HG03342 (cell line): ENCODE data around the gene PACS1.
"Not testable (repeated sequence)": the region's sequence is repeated elsewhere in the genome, so short reads cannot be mapped to it uniquely, and the experiment has no call there.

Source experiments
- ATAC-seq: cut with Tn5 transposase; IDR thresholded peaks from one replicate; pipeline ENCODE4 v1.9.1; 2021; ENCODE audit warnings: mild to moderate bottlenecking, moderate library complexity; ENCODE audit not compliant: unreplicated experiment

PACS1 gene

DNA sequence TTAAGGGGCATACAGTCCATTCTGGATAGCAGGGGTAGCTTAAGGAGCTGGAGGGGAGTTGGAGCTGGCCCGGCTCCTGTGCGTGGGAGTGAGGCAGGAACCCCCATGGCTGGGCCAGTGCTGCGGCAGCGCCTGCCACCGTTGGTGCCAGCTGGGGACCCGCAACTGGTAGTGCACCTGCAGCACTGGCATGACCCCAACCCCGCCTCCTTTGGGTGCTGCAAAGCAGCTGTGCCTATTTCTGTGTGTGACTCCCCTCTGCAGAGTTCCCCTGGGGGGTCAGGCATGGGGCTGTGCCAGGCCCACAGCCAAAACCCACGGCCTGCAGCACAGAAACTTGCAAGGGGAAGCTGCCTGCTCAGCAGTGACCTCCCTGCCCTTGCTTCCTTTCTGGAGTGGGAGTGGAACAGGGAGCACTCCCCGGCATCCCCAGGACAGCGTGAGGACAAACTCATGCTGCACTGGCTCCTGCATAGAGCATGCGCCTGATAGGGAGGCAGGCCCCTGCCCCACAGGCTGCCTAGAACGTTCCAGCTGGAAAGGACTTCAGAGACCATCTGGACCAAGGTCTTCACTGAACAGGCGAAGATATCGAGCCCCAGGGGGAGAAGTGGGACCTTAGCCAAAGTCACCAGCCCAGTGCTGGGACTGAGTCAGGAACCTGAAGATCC is 172.2 kb downstream of the PACS1 start:
- no peak for ATAC-seq

DNA sequence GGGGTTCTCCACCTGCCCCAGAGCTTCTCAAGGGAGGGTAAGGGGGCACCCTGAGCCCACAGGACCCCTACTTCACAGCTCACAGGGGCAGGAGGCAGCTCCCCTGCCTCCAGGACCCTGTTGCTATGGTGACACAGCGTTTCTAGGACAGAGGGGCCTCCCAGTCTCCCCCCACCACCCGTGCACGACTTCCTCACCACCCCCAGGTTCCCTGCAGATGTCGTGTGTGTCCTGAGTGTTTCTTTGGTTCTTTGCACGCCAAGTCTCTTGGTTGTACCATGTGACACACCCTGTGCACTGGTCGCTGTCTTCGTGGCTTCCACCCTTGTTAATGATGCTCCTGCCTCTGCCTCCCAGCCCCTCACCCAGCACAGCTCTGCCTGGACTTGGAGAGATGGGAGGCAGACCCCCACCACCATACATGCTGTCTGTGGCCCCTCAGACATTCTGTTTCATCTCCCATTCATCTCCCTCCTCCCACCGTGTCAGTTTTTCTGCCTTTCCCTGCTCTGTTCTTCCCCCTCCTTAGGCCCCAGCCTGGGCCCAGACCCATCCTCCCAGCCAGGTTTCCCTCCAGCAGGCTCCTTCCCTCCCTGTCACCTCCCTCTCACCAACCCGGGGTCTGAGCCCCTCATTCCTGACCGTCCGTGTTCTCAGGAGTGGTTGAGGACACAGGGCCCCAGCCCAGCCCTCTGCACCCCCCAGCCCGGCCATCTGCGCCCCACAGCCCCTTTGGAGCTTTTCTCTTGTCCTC is 173.9 kb downstream of the PACS1 start:
- no peak for ATAC-seq

DNA sequence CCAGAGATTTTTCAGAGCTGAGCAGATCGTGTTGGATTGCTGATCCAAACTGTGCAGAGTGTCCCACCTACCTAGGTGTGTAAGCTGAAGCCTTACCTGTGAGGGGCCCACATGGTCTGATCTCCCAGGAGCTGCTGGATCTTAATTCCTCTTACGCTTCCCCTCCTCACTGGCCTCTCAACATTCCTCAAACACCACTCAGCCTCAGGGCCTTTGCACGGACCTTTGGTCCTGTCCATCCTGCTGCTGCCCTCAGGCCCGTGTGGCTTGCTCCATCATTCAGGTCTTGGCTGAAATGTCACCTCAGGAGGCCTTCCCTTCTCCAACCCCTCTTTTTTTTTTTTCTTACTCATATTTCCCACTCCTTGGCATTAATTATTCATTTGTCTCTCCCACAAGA is 177.2 kb downstream of the PACS1 start:
- no peak for ATAC-seq

DNA sequence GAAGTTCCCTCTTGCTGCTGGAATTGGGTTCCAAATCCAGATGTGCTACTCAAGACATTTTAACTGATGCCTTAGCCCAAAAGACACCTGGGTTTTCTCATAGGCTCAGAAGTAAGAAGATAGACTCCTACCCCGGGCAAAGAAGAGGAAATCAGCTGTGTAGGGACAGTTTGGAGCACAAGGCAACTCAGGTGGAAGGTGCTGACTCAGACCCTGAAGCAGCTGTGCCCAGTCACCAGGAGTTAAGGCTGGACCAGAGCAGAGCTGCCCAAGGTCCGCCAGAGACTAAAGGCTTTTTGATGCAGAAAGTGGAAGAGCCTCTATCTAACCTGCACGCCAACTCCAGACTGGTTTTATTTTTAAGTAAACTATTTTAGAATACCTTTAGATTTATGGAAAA is 177.7 kb downstream of the PACS1 start:
- ATAC-seq, result no peak

DNA sequence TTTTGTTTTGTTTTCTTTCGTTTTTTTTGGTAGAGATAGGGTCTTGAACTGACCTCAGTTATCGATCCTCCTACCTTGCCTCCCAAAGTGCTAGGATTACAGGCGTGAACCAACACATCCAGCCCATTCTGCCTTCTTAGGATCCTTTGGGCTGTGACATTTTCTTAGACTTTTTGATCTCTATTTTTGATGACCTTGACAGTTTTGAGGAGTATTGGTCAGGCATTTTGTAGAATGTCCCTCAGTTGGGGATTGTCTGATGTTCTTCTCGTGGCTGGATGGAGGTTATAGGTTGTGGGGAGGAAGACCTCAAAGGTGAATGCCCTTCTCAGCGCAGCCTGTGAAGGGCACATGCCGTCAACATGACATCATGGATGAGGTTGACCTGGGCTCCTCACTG is 178.8 kb downstream of the PACS1 start:
- ATAC-seq, result no peak

DNA sequence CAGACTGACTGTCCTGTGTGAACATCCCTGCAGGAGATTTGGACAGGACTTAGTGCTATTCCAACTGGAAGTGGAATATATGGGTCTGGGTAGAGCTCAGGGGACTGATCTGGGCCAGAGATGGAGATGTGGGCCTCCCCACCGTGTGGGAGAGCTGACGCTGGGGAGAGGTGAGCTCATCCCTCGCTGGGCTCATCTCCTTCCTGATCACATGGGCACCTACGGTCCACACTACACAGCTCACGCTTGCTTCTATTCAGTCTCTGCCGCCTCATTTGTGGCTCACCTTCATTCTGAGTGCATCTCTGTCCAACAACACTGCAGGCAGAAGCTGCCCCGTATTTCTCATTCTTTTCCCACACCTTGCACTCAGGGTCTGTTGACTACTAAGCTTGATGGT is 181.7 kb downstream of the PACS1 start:
- no peak for ATAC-seq

DNA sequence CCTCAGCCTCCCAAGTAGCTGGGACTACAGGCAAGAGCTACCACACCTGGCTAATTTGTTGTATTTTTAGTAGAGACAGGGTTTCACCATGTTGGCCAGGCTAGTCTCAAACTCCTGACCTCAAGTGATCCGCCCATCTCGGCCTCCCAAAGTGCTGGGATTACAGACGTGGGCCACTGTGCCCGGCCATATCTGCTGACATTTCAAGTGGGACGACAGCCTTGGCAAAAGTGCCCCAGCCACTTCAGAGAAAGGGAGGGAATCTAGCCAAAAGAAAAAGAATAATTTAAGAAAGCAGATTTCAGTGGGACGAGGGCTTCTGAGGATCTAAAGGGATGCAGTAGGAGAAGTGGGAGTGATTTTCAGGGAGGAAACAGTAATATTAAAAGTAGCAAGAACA is 183.0 kb downstream of the PACS1 start:
- not testable (repeated sequence) for ATAC-seq

DNA sequence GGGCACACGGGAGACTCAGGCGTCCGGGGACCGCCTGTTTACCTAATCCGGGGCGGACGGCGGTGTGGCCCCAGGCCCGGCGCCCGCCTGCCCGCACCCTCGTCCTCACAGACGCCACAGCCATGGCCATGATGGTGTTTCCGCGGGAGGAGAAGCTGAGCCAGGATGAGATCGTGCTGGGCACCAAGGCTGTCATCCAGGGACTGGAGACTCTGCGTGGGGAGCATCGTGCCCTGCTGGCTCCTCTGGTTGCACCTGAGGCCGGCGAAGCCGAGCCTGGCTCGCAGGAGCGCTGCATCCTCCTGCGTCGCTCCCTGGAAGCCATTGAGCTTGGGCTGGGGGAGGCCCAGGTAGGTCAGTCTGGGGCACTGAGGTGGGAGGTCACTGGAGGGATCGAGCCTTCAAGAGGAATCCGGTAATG is 188.4 kb downstream of the PACS1 start:
- ATAC-seq, result no peak

DNA sequence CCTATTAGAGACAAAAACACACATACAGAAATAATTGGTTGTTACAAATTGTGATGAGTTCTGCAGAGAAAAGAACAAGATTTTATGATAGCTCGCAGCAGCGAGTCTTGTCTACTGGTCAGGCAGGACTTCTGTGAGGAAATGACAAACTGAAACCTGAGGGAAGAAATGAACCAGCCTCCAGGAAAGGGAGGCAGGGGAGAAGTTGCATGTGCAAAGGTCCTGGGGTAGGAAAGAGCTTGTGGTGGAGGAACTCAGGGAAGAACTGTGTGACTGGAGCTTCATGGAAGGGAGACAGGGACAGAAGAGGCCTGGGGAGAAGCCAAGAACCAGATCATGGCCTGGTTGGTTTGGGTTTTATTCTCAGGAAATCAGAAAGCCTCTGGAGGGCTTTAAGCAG is 189.2 kb downstream of the PACS1 start:
- ATAC-seq, result no peak

DNA sequence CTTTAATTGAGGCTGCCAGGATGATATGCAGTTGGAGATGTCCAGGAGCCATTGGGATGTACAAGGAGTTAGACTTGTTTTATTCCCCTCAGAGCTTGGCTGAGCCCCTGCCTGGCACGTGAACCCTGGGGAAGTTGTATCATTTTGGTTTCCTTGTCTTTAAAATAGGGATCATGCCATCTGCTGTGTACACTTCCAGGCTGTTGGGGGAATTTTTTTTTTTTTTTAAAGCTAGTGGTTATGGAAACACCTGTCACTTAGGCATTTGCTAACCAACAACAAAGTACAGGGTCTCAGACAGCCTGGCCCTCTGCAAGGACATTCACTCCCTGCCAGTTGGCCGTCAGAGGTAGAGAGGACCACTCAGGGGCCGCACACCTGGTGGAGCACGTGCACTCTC is 189.9 kb downstream of the PACS1 start:
- no peak for ATAC-seq

DNA sequence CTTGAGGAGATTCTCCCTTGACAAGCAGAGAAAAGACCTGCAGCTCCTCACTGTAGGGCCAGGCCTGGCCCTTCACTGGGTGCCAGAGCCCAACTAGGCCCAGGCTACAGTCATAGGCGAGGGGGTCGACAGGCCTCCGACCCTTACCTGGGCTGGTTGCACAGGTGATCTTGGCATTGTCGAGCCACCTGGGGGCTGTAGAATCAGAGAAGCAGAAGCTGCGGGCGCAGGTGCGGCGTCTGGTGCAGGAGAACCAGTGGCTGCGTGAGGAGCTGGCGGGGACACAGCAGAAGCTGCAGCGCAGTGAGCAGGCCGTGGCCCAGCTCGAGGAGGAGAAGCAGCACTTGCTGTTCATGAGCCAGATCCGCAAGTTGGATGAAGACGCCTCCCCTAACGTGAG is 191.5 kb downstream of the PACS1 start:
- no peak for ATAC-seq

DNA sequence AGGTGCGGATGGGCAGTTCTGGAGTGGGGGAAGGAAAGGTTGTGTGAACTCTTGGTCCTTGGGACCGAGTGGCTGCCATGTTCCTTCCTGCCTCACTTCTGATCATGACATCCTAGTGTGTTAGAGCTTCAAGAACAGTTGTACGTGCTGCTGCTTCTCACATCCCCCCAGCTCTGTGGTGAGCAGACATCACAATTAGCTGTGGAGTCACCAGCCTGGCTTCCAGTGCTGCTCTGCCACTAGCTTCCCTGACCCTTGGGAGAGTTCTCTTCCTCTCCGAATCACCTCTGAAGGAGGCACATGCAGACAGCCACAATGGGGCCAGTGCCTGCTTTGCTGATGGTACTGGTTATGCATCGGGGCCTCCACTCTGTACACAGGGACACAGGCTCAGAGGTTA is 192.1 kb downstream of the PACS1 start:
- no peak for ATAC-seq

DNA sequence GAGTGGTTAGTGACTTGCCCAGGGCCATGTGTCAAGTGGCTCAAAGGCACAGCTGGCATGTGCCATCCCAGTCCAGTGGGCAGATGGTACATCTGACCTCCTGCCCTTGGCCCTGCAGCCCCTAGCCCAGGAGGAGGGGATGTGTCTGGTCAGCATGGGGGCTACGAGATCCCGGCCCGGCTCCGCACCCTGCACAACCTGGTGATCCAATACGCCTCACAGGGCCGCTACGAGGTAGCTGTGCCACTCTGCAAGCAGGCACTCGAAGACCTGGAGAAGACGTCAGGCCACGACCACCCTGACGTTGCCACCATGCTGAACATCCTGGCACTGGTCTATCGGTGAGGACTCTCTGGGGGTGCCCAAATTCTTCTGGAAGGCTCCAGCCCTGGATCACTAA is 192.6 kb downstream of the PACS1 start:
- ATAC-seq, result no peak

DNA sequence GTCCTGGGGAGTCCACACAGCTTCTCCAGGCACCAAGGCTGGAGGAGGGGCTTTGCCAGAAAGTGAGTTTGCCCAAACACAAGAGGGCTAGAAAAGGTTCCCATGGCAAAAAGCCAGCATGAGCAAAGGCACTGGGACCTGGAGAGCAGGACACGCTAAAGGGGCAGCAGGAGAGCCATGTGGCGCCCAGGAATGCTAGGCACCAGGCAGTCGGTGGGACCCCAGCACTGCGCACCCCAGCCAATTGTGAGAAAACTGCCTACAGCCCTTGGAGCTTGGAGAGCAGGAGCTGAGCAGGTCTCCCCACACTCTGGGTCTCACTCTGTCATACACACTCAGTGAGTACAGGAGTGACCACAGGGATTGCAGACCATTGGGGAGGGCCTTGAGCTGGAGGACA is 193.2 kb downstream of the PACS1 start:
- ATAC-seq, result no peak

DNA sequence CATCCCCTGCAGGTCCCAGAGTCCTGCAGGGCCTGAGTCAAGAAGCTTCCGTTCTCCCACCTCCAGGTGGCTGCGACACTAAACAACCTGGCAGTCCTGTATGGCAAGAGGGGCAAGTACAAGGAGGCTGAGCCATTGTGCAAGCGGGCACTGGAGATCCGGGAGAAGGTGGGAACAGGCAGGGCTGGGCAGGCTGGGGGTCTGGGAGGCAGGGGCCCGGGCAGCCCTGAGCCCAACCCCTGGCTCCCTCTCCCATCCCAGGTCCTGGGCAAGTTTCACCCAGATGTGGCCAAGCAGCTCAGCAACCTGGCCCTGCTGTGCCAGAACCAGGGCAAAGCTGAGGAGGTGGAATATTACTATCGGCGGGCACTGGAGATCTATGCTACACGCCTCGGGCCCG is 193.7 kb downstream of the PACS1 start:
- ATAC-seq, result no peak

DNA sequence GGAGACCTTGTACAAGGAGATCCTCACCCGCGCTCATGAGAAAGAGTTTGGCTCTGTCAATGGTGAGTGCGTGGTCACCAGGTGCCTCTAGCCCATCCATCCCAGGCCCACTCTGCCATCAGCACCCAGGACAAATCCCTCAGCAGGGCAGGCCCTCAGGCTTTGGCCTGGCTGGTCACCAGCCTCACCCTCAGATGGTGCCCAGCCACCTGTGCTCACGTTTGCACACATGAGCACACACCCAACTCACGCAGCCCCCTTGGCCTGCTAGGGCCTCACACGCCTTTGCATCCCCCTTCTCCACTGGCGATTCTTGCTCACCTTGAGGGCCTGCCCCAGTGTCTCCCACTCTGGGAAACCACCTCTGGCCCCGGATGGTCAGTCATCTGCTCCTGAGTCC is 194.3 kb downstream of the PACS1 start:
- ATAC-seq, result no peak

DNA sequence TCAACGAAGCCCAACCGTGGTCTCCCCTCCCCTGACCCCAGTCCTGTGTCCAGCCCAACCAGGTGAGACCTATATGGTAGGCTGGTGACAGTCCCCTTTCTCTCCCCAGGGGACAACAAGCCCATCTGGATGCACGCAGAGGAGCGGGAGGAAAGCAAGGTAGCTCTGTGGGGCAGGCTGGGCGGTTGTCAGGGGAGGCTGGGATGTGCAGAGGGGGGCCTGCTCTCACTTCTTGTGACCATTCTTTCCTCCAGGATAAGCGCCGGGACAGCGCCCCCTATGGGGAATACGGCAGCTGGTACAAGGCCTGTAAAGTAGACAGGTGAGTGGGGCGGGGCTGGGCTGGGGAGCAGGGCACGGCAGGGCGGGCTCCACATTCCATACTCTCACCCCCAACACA is 194.8 kb downstream of the PACS1 start:
- no peak for ATAC-seq

DNA sequence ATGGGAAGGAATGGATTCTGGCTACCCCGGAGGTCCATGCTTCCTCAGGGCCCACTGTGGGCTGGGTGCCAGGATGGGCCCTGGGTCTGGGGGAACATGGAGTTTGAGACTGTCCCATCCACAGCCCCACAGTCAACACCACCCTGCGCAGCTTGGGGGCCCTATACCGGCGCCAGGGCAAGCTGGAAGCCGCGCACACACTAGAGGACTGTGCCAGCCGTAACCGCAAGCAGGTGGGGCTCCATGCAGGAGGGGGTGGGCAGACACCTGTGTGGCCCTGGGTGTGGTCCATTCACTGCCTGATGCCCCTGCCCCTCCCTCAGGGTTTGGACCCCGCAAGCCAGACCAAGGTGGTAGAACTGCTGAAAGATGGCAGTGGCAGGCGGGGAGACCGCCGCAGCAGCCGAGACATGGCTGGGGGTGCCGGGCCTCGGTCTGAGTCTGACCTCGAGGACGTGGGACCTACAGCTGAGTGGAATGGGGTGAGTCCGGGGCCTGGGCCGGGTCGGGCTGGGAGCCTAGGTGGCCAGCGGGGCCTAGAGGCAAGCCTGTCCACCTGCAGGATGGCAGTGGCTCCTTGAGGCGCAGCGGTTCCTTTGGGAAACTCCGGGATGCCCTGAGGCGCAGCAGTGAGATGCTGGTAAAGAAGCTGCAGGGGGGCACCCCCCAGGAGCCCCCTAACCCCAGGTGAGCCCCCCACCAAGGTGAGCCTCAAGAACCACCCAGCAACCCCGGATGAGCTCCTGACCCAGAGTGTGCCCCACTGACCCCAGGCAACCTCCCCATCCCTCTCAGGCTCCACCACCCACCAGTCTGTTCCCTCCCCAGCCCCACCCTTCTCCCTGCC is 195.7 kb downstream of the PACS1 start:
- ATAC-seq, result no peak

DNA sequence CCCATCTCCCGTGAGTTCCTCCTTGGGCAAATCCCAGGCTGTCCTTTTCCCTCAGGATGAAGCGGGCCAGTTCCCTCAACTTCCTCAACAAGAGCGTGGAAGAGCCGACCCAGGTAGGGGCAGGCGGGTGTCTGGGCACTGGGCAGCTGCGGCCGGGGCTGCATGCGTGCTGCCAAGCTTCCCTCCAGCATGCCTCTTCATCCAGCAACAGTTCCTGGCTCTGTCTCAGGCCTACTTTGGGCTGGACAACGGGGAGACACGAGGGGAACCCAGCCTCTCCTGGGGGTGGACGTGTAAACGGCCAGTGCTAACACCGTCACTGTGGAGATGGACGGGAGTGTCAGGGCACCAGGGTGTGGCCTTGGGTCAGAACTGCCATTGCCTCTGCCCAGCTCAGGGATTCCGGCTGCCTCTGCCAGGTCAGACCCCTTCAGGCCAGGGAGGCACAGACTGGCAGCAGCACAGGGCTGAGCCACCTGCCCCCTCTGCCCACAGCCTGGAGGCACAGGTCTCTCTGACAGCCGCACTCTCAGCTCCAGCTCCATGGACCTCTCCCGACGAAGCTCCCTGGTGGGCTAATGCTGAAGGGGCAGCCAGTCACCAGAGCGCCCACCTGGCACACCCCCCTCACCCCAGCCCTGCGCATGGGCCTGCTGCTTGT is 196.4 kb downstream of the PACS1 start:
- ATAC-seq, result no peak

DNA sequence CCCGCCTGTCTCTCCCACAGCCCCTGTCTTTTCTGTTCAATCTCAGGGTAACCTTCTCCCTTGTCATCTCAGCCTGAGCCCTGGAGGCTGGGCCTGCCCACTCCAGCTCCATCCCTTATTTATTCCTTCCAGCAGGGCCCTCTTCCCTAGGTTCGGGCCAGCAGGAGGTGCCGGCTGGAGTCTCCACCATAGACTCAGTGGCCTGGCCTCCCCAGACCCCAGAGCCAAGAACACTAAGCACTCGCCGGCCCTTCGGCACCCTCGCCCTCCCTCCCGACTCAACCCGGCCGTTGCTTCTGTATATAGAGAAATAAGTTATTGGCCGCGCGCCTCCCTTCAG is 196.9 kb downstream of the PACS1 start:
- no peak for ATAC-seq
